NK-92 treated with Interleukin-12 subunit alpha and Interleukin-12 subunit beta, amount 100 ng/mL, for 24 hours (cell line): Measurements from ENCODE around the gene EEPD1.
"Not testable (repeated sequence)": the region's sequence is repeated elsewhere in the genome, so short reads cannot be mapped to it uniquely, and the experiment has no call there.

Experiments
- DNase-seq: peaks from one replicate; lab custom pipeline; 2025; lab: John Stamatoyannopoulos, UW

EEPD1 gene

GRCh38 chr7:36129048-36129534 lies 24.0 kb upstream of the EEPD1 start:
- DNase-seq: no peak

GRCh38 chr7:36130236-36130945 lies 22.7 kb upstream of the EEPD1 start:
- no peak for DNase-seq

GRCh38 chr7:36131026-36131425 lies 22.0 kb upstream of the EEPD1 start:
- DNase-seq: no peak

- DNase-seq: no peak
These were observed 21.6 kb upstream of the EEPD1 start for GRCh38 chr7:36131499-36131898.

- DNase-seq: no peak
These were observed 21.0 kb upstream of the EEPD1 start for GRCh38 chr7:36132012-36132411.

- no peak for DNase-seq
These were observed 17.4 kb upstream of the EEPD1 start for GRCh38 chr7:36135700-36136099.

- no peak for DNase-seq
These were observed 15.8 kb upstream of the EEPD1 start for GRCh38 chr7:36137258-36137657.

- DNase-seq: no peak
These were observed 15.3 kb upstream of the EEPD1 start for GRCh38 chr7:36137754-36138153.

GRCh38 chr7:36138209-36138608 lies 14.8 kb upstream of the EEPD1 start:
- no peak for DNase-seq

GRCh38 chr7:36141351-36141750 lies 11.7 kb upstream of the EEPD1 start:
- no peak for DNase-seq

- no peak for DNase-seq
These were observed 11.2 kb upstream of the EEPD1 start for GRCh38 chr7:36141850-36142249.

- DNase-seq: no peak
These were observed 8.9 kb upstream of the EEPD1 start for GRCh38 chr7:36144189-36144588.

- no peak for DNase-seq
These were observed 7.4 kb upstream of the EEPD1 start for GRCh38 chr7:36145686-36146085.

GRCh38 chr7:36147361-36147760 lies 5.7 kb upstream of the EEPD1 start:
- no peak for DNase-seq

- no peak for DNase-seq
These were observed 4.5 kb upstream of the EEPD1 start for GRCh38 chr7:36148422-36149065.

- not testable (repeated sequence) for DNase-seq
These were observed 3.8 kb upstream of the EEPD1 start for GRCh38 chr7:36149240-36149639.

- DNase-seq: no peak
These were observed 3.2 kb upstream of the EEPD1 start for GRCh38 chr7:36149694-36150452.

- no peak for DNase-seq
These were observed 916 bp upstream of the EEPD1 start for GRCh38 chr7:36151921-36152755.

- DNase-seq: no peak
These were observed 580 bp downstream of the EEPD1 start for GRCh38 chr7:36153571-36154097.

- no peak for DNase-seq
These were observed 1.5 kb downstream of the EEPD1 start for GRCh38 chr7:36154255-36155212.
